HG02885 (cell line): ENCODE results near the gene RAB40C.
A peak's percentile ranks its signal among the peaks of the same experiment; 100 is the strongest.

ENCODE experiments used
- ATAC-seq: cut with Tn5 transposase; IDR thresholded peaks from one replicate; pipeline ENCODE4 v1.9.1; 2021; ENCODE audit warnings: mild to moderate bottlenecking; ENCODE audit not compliant: unreplicated experiment, poor library complexity

RAB40C gene

GRCh38 chr16:589658-590187 lies at the start of gene RAB40C:
Gene RAB40C (plus strand): TSS chr16:590066. CDS start chr16:590292, 226 bp downstream.
- ATAC-seq, result peak; percentile 78

GRCh38 chr16:540645-541340 lies 49.1 kb upstream of the RAB40C start:
- ATAC-seq, result no peak

- no peak for ATAC-seq
Observed at GRCh38 chr16:543301-544164, 46.3 kb upstream of the RAB40C start.

GRCh38 chr16:544517-544916 lies 45.3 kb upstream of the RAB40C start:
- ATAC-seq, result no peak

- ATAC-seq, result no peak
Observed at GRCh38 chr16:546909-547770, 42.7 kb upstream of the RAB40C start.

- ATAC-seq, result no peak
Observed at GRCh38 chr16:548586-548985, 41.3 kb upstream of the RAB40C start.

- ATAC-seq, result no peak
Observed at GRCh38 chr16:549544-550263, 40.2 kb upstream of the RAB40C start.

- ATAC-seq, result no peak
Observed at GRCh38 chr16:551210-551609, 38.7 kb upstream of the RAB40C start.

GRCh38 chr16:552171-552570 lies 37.7 kb upstream of the RAB40C start:
- no peak for ATAC-seq

GRCh38 chr16:553601-554296 lies 36.1 kb upstream of the RAB40C start:
- ATAC-seq, result no peak

- ATAC-seq, result no peak
Observed at GRCh38 chr16:554297-554621, 35.6 kb upstream of the RAB40C start.

GRCh38 chr16:554640-555365 lies 35.1 kb upstream of the RAB40C start:
- no peak for ATAC-seq

GRCh38 chr16:555528-556473 lies 34.1 kb upstream of the RAB40C start:
- ATAC-seq, result no peak

GRCh38 chr16:556474-557173 lies 33.2 kb upstream of the RAB40C start:
- ATAC-seq, result no peak

GRCh38 chr16:557463-558297 lies 32.2 kb upstream of the RAB40C start:
- ATAC-seq, result no peak

- ATAC-seq, result no peak
Observed at GRCh38 chr16:558298-559020, 31.4 kb upstream of the RAB40C start.
